ENCODE data around the gene NRXN3.

Gene NRXN3

GRCh38 chr14:78403278-78403815 is 233.2 kb downstream of the NRXN3 start:
- Histone ChIP-seq H3K9me3 (ENCODE audit: severe bottlenecking) (no peaks in the 10 kb centered on the region), H3K4me3 (ENCODE audit: severe bottlenecking) (no peak overlapping the region), H3K36me3 (ENCODE audit: low read depth) (no peaks in the 10 kb centered on the region), H3K4me1 (ENCODE audit: insufficient read depth, poor library complexity, severe bottlenecking) (no peaks in the 10 kb centered on the region), H3K27me3 (ENCODE audit: insufficient read depth, poor library complexity, severe bottlenecking) (no peaks in the 10 kb centered on the region), H3K27ac (ENCODE audit: poor library complexity, severe bottlenecking) (no peak overlapping the region)
- DNase-seq (ENCODE audit: low spot score) (no peak), ATAC-seq (ENCODE audit: low read depth) (peak; percentile 76)
- TF ChIP-seq CTCF (IDR thresholded peaks at IDR 0.05; ENCODE audit: poor library complexity, severe bottlenecking), result no peak

- H3K27ac ChIP-seq (ENCODE audit: poor library complexity, severe bottlenecking), result no peak overlapping the region
- H3K4me3 ChIP-seq (ENCODE audit: severe bottlenecking), result no peak overlapping the region
- no peaks in the 10 kb centered on the region for H3K36me3 ChIP-seq (ENCODE audit: low read depth)
- H3K27me3 ChIP-seq (ENCODE audit: insufficient read depth, poor library complexity, severe bottlenecking), result no peaks in the 10 kb centered on the region
- no peak for ATAC-seq (ENCODE audit: low read depth)
- DNase-seq (ENCODE audit: low spot score), result no peak
- no peaks in the 10 kb centered on the region for H3K4me1 ChIP-seq (ENCODE audit: insufficient read depth, poor library complexity, severe bottlenecking)
- no peaks in the 10 kb centered on the region for H3K9me3 ChIP-seq (ENCODE audit: severe bottlenecking)
- no peak for TF ChIP-seq CTCF (IDR thresholded peaks at IDR 0.05; ENCODE audit: poor library complexity, severe bottlenecking)
Observed at GRCh38 chr14:78405079-78405856, 235.1 kb downstream of the NRXN3 start.

- ATAC-seq (ENCODE audit: low read depth) (no peak), DNase-seq (ENCODE audit: low spot score) (no peak)
- Histone ChIP-seq H3K4me1 (ENCODE audit: insufficient read depth, poor library complexity, severe bottlenecking) (no peaks in the 10 kb centered on the region), H3K36me3 (ENCODE audit: low read depth) (no peaks in the 10 kb centered on the region), H3K27me3 (ENCODE audit: insufficient read depth, poor library complexity, severe bottlenecking) (no peaks in the 10 kb centered on the region), H3K9me3 (ENCODE audit: severe bottlenecking) (no peaks in the 10 kb centered on the region), H3K27ac (ENCODE audit: poor library complexity, severe bottlenecking) (no peak overlapping the region), H3K4me3 (ENCODE audit: severe bottlenecking) (no peak overlapping the region)
- no peak for TF ChIP-seq CTCF (IDR thresholded peaks at IDR 0.05; ENCODE audit: poor library complexity, severe bottlenecking)
Observed at GRCh38 chr14:78412475-78412874, 242.3 kb downstream of the NRXN3 start.

GRCh38 chr14:78414172-78414571 is 244.0 kb downstream of the NRXN3 start:
- no peak for DNase-seq (ENCODE audit: low spot score)
- no peak for TF ChIP-seq CTCF (IDR thresholded peaks at IDR 0.05; ENCODE audit: poor library complexity, severe bottlenecking)
- Histone ChIP-seq H3K27ac (ENCODE audit: poor library complexity, severe bottlenecking) (no peak overlapping the region), H3K4me1 (ENCODE audit: insufficient read depth, poor library complexity, severe bottlenecking) (no peaks in the 10 kb centered on the region), H3K9me3 (ENCODE audit: severe bottlenecking) (no peaks in the 10 kb centered on the region), H3K4me3 (ENCODE audit: severe bottlenecking) (no peak overlapping the region), H3K27me3 (ENCODE audit: insufficient read depth, poor library complexity, severe bottlenecking) (no peaks in the 10 kb centered on the region), H3K36me3 (ENCODE audit: low read depth) (no peaks in the 10 kb centered on the region)
- ATAC-seq (ENCODE audit: low read depth), result no peak

- no peak for ATAC-seq (ENCODE audit: low read depth)
Observed at GRCh38 chr14:78417532-78417931, 247.4 kb downstream of the NRXN3 start.

More at GRCh38 chr14:78417532-78417931, 247.4 kb downstream of the NRXN3 start:
- Histone ChIP-seq H3K4me1 (ENCODE audit: insufficient read depth, poor library complexity, severe bottlenecking) (no peaks in the 10 kb centered on the region), H3K27ac (ENCODE audit: poor library complexity, severe bottlenecking) (no peak overlapping the region), H3K27me3 (ENCODE audit: insufficient read depth, poor library complexity, severe bottlenecking) (no peaks in the 10 kb centered on the region), H3K36me3 (ENCODE audit: low read depth) (no peaks in the 10 kb centered on the region), H3K9me3 (ENCODE audit: severe bottlenecking) (no peaks in the 10 kb centered on the region), H3K4me3 (ENCODE audit: severe bottlenecking) (no peak overlapping the region)
- TF ChIP-seq CTCF (IDR thresholded peaks at IDR 0.05; ENCODE audit: poor library complexity, severe bottlenecking), result no peak
- DNase-seq (ENCODE audit: low spot score), result no peak

Measured in RWPE2 (cell line).